ENCODE results near the gene CCDC6.

Gene CCDC6

GRCh38 chr10:59901470-59901869 lies 4.9 kb downstream of the CCDC6 start:
- no peak for DNase-seq (ENCODE audit: low read depth)
- TF ChIP-seq CTCF (IDR thresholded peaks at IDR 0.05; ENCODE audit: control insufficient read depth, extremely low read depth, insufficient read depth): no peak
- no peak overlapping the region for H3K4me3 ChIP-seq (ENCODE audit: low read depth, low read length)

GRCh38 chr10:59900048-59900727 lies 6.2 kb downstream of the CCDC6 start:
- no peak for DNase-seq (ENCODE audit: low read depth)
- H3K4me3 ChIP-seq (ENCODE audit: low read depth, low read length): no peak overlapping the region
- TF ChIP-seq CTCF (IDR thresholded peaks at IDR 0.05; ENCODE audit: control insufficient read depth, extremely low read depth, insufficient read depth): no peak

DNA sequence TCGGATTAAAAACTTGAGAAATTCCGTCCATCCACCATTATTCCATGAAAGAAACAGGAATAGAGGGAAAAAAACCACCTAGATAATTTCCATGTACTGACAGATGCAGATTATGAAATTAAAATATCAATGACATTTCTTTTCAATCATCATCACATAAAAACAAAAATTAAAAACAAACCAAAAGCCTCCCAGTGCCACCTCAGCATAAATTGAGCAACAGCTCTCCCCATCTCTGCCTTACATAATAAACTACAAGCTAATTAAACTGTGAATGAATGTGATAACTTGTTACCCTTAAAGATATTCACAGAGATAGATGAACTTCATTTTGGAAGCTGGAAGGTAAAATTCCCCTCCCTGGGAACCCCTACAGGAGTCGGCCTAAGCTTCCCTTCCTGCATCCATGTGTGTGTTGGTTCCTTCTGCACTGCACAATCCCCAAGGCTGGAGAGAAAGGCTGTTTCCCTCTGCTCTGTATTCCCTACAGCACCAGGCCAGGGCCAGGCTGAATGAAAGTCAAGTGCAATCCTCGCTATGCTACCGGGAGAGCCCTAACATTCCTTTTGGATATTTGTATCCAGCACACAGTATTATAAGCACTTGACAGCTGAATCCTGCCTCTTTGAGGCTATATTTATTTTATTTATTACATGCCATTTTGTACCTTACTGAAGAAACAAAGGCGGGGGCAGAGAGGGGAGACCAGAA lies 8.1 kb downstream of the CCDC6 start:
- DNase-seq (ENCODE audit: low read depth): no peak
- no peak overlapping the region for H3K4me3 ChIP-seq (ENCODE audit: low read depth, low read length)
- TF ChIP-seq CTCF (IDR thresholded peaks at IDR 0.05; ENCODE audit: control insufficient read depth, extremely low read depth, insufficient read depth): no peak

DNA sequence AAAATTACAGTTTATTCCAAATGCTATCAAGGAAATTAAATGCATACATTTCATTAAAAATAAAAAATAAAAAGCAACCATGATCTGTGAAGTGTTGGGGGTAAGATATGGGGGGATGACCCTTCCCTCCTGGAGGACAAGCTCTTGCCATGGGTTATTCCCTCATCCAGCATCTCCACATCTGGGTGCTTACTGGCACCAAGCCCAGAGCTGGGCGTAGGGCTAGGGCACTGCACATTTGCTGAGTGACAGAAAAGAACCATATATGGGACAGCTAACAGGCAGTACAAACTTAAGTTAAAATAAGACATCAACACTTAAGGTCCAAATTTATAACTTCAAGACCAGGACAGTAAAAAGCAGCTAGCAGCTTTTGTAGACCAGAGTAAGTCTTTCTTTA lies 10.2 kb downstream of the CCDC6 start:
- no peak for TF ChIP-seq CTCF (IDR thresholded peaks at IDR 0.05; ENCODE audit: control insufficient read depth, extremely low read depth, insufficient read depth)
- DNase-seq (ENCODE audit: low read depth): no peak
- H3K4me3 ChIP-seq (ENCODE audit: low read depth, low read length): no peak overlapping the region

DNA sequence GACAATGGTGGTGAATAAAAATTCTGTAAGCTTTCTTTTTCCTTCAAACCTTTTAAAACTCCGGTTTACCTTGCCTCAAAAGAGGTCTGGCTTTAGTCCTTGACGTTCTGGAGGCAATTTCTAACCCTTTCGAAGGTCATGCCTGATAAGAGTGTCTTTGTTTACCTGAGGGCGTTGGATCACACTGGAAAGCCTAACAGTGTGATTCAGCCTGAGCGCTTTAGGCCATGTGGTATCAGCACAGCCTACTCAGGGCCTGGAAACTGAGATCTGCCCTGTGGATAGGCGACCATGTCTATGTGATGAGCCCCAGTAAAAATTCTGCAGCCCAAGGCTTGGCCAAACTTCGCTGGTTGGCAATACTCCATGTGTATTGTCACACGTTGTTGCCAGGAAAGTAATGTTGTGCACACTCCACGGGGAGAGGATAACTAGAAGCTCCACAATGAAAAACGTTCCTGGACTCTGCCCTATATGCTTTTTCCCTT lies 10.7 kb downstream of the CCDC6 start:
- no peak for DNase-seq (ENCODE audit: low read depth)
- no peak for TF ChIP-seq CTCF (IDR thresholded peaks at IDR 0.05; ENCODE audit: control insufficient read depth, extremely low read depth, insufficient read depth)
- no peak overlapping the region for H3K4me3 ChIP-seq (ENCODE audit: low read depth, low read length)

DNA sequence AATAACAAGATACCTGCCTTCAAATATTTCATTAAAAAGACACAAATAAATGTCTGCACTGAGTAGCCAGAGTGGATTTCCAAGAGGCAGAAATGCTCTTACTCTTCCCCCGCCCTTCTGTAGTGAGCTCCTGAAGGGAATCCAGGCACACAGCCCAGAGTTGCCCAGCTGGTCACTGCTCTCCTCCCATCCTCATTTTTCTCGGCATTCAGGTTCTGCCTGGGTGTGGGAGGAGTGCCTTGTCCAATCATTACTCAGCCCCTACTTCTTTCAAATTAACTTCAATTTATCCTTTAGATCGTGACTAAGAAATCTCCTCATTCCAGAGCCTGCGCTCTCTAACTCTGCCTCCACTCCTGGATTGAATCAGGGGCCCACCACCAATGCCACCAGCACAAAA lies 12.2 kb downstream of the CCDC6 start:
- no peak overlapping the region for H3K4me3 ChIP-seq (ENCODE audit: low read depth, low read length)
- peak; percentile 86 for DNase-seq (ENCODE audit: low read depth)
- TF ChIP-seq CTCF (IDR thresholded peaks at IDR 0.05; ENCODE audit: control insufficient read depth, extremely low read depth, insufficient read depth): no peak

Measured in LNCaP clone FGC (cell line).